Bronchial epithelial cell (primary cell): ENCODE results near the gene ANTXR1. TPM values are rescaled to one million over a fixed set of nuclear protein-coding genes. Genes with fewer than 3 reads are reported as not detected.
A peak's percentile ranks its signal among the peaks of the same experiment; 100 is the strongest.

Experiments
- DNase-seq: peaks from one replicate; pipeline ENCODE4 v3.0.0-alpha.2; 2010; ENCODE audit warnings: low read depth
- FAIRE-seq: peaks from 2 replicates; lab custom pipeline; 2011; peaks lifted over from hg19 to GRCh38; lab: Jason Lieb, UNC
- H3K27me3 ChIP-seq: 2 replicates; pipeline ENCODE4 v1.5.1; 2011; ENCODE audit warnings: low read length; ENCODE audit not compliant: control insufficient read depth, insufficient read depth
- H3K36me3 ChIP-seq: 2 replicates; pipeline ENCODE4 v1.5.1; 2011; ENCODE audit warnings: low read length; ENCODE audit not compliant: control insufficient read depth, insufficient read depth
- H3K4me3 ChIP-seq: 2 replicates; pipeline ENCODE4 v1.5.1; 2011; ENCODE audit warnings: mild to moderate bottlenecking, low read depth, low read length, control low read depth
- CTCF ChIP-seq: IDR thresholded peaks from 2 replicates; pipeline ENCODE4 v1.5.1; 2011; ENCODE audit warnings: mild to moderate bottlenecking, moderate library complexity, low read length, control low read depth, inconsistent platforms; ENCODE audit not compliant: insufficient read depth, severe bottlenecking
- total RNA-seq: library from RNA; depleted of rRNA; stranded (reverse); fragments of >200 nt; gene quantifications from 2 replicates; pipeline ENCODE4 v1.2.1, GENCODE V29; 2014

The ANTXR1 gene
- total RNA-seq, 1 donor from 2014 or later = 3.7 TPM

- FAIRE-seq = no peak
- Histone ChIP-seq H3K27me3 (no peaks in the 10 kb centered on the region), H3K4me3 (no peak overlapping the region), H3K36me3 (no peaks in the 10 kb centered on the region)
- DNase-seq = peak; percentile 70
- TF ChIP-seq CTCF = peak; percentile 63
Observed at GRCh38 chr2:69159986-69160385, 147.0 kb downstream of the ANTXR1 start.

GRCh38 chr2:69162057-69162456 lies 149.1 kb downstream of the ANTXR1 start:
- DNase-seq = no peak
- H3K4me3 ChIP-seq = no peak overlapping the region
- H3K36me3 ChIP-seq = no peaks in the 10 kb centered on the region
- no peak for FAIRE-seq
- H3K27me3 ChIP-seq = no peaks in the 10 kb centered on the region
- TF ChIP-seq CTCF = no peak

DNA sequence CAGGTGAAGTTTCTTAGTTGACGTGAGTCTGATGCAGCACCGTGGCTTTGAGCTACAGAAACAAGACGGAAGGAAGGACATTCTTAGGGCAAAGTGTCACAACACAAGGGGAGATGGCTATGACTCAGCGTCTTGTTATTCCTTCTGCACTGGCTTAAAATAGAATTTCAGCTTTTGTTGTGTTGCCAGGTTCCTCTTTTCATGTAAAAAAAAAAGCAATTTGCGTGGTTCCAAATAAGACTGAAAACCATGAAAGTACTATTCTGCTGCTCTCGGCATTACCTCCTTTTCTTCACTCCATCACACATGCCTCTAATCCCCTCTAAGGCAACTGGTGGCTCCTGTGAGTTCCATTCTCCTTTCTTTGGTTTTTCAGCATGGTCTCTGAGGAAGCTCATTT lies 150.1 kb downstream of the ANTXR1 start:
- TF ChIP-seq CTCF = no peak
- H3K27me3 ChIP-seq = no peaks in the 10 kb centered on the region
- no peak overlapping the region for H3K4me3 ChIP-seq
- FAIRE-seq (no peak), DNase-seq (peak; percentile 78)
- H3K36me3 ChIP-seq = no peaks in the 10 kb centered on the region

DNA sequence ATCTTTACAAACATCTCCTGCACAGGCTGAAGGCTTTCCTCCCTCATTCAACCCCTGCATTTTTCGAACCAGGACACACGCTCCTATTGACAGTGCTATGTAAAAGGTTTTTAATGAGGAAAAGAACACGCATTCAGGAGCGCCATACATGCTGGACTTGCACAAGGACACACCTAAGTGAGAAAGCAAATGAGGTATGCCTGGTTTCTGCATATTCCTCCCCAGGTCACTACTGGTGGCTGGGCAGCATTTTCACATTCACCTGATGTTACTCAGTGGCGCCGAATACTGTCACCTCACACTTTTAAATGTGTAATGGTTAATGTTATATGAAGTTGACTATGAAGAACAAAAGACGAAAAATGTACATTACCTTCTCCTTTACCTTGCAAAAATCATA lies 150.6 kb downstream of the ANTXR1 start:
- Histone ChIP-seq H3K27me3 (no peaks in the 10 kb centered on the region), H3K36me3 (no peaks in the 10 kb centered on the region), H3K4me3 (no peak overlapping the region)
- DNase-seq = no peak
- no peak for FAIRE-seq
- no peak for TF ChIP-seq CTCF

DNA sequence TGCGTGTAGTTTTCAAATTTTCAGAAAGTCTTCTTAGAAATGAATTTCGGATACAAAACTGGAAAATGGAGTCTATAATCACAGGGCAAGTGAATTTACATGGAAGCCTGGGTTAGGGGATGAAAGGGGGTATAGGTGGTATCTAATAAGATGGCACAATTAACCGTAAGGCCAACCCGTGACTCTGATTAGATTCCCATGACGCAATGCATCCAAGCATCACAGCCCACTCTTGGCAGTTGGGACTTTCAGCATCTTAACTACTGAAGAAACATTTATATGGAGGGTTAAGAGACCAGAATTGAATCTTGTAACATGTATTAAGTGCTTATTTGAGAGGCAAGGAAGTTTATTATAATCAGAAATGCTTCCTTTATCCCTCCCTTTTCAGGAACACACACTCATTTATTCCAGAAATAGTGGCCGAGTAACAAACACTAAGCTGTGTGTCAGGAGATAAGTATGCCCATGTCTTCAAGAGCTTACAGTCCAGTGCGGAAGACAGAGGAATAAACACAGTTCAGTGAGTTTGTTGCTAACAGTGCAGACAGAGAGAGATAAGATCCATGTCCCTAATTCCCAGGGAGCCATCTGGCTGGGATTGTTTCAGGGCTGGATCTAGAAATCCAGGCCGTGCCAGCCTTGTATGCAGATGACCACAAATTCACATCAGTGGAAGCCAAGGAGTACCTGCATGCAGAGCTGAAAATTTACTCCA lies 151.2 kb downstream of the ANTXR1 start:
- DNase-seq = peak; percentile 25
- no peak for TF ChIP-seq CTCF
- H3K36me3 ChIP-seq = no peaks in the 10 kb centered on the region
- no peak overlapping the region for H3K4me3 ChIP-seq
- no peak for FAIRE-seq
- no peaks in the 10 kb centered on the region for H3K27me3 ChIP-seq
